GM10266 (cell line): ENCODE data around the gene LLGL1.
"Not testable (repeated sequence)": the region's sequence is repeated elsewhere in the genome, so short reads cannot be mapped to it uniquely, and the experiment has no call there.

Experiments
- DNase-seq: peaks from one replicate; pipeline ENCODE4 v3.0.0; 2012; ENCODE audit errors: extremely low spot score
- TF ChIP-seq, protein P1 (sequence below): IDR thresholded peaks from 2 replicates; pipeline ENCODE4 v1.5.1; 2012; ENCODE audit warnings: mild to moderate bottlenecking, low read depth; ENCODE audit not compliant: control insufficient read depth, insufficient read depth; ENCODE audit errors: missing control alignments

The LLGL1 gene

DNA sequence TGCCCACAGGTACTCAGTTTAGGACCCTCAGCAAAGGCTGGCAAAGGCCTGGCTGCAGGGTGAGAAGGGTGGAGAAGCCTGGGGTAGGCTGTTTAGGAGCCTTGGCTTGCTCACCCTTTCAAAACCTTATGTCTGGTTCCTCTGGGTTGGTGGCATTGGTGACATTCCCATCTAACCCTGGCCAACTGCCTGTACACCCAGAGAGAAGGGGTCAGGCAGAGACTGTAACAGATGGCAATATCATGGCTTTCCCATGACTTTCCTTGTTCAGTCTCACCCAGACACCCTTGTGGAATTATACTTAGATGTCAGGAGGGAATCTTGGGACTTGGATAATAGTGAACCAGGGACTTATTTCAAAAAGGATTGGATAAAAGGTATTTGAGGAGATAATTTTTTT lies 18.5 kb upstream of the LLGL1 start:
- no peak for DNase-seq
- TF ChIP-seq, protein P1, sequence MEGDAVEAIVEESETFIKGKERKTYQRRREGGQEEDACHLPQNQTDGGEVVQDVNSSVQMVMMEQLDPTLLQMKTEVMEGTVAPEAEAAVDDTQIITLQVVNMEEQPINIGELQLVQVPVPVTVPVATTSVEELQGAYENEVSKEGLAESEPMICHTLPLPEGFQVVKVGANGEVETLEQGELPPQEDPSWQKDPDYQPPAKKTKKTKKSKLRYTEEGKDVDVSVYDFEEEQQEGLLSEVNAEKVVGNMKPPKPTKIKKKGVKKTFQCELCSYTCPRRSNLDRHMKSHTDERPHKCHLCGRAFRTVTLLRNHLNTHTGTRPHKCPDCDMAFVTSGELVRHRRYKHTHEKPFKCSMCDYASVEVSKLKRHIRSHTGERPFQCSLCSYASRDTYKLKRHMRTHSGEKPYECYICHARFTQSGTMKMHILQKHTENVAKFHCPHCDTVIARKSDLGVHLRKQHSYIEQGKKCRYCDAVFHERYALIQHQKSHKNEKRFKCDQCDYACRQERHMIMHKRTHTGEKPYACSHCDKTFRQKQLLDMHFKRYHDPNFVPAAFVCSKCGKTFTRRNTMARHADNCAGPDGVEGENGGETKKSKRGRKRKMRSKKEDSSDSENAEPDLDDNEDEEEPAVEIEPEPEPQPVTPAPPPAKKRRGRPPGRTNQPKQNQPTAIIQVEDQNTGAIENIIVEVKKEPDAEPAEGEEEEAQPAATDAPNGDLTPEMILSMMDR = no peak

GRCh38 chr17:18208092-18208491 lies 17.3 kb upstream of the LLGL1 start:
- no peak for DNase-seq
- TF ChIP-seq, protein P1 = no peak

DNA sequence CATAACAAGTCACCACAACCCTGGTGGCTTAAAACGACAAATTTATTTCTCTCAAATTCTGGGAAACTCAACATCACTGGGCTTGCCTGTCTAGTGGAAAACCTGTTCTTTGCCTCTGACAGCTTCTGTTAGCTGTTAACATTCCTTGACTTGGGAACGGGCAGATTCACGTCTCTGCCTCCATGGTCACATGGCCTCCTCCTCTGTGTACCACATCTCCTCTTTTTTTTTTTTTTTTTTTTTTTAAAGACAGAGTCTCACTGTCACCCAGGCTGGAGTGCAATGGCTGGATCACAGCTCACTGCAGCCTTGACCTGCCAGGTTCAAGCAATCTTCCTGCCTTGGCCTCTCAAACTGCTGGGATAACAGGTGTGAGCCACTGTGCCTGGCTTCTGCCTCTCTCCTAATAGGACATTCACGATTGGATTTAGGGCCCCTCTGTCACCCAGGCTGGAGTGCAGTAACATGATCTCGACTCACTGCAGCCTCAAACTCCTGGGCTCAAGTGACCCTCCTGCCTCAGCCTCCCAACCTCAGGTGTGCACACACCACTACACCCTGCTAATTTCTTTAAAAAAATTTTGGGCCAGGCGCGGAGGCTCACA lies 11.7 kb upstream of the LLGL1 start:
- TF ChIP-seq, protein P1 = no peak
- no peak for DNase-seq

DNA sequence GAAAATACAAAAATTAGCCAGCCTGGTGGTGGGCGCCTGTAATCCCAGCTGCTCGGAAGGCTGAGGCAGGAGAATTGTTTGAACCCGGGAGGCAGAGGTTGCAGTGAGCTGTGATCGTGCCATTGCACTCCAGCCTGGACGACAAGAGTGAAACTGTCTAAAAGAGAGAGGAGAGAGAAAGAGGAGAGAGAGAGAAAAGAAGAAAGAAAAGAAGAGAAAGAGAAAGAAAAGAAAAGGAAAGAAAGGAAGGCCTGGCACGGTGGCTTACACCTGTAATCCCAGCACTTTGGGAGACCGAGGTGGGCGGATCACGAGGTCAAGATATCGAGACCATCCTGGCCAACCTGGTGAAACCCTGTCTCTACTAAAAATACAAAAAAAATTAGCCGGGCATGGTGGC lies 8.5 kb upstream of the LLGL1 start:
- DNase-seq = not testable (repeated sequence)

GRCh38 chr17:18217412-18218015 lies 7.9 kb upstream of the LLGL1 start:
- DNase-seq = peak; percentile 86
- TF ChIP-seq, protein P1 = peak; percentile 99

GRCh38 chr17:18218756-18219415 lies 6.5 kb upstream of the LLGL1 start:
- no peak for DNase-seq
- TF ChIP-seq, protein P1 = no peak

- TF ChIP-seq, protein P1 = no peak
Measured at GRCh38 chr17:18224053-18224386, 1.4 kb upstream of the LLGL1 start.

More at GRCh38 chr17:18224053-18224386, 1.4 kb upstream of the LLGL1 start:
- no peak for DNase-seq
